ENCODE data around the gene IRX4.

The IRX4 gene

GRCh38 chr5:1857256-1857600 lies 25.5 kb downstream of the IRX4 start:
- Histone ChIP-seq H3K9me3 (ENCODE audit: control insufficient read depth, insufficient read depth, low read length) (no peaks in the 10 kb centered on the region), H3K27ac (ENCODE audit: low read length) (no peak overlapping the region), H3K4me1 (ENCODE audit: control insufficient read depth, insufficient read depth, low read length) (no peaks in the 10 kb centered on the region; the same call in 1 of the 2 replicates), H3K4me3 (ENCODE audit: low read length) (no peak overlapping the region), H3K36me3 (ENCODE audit: control insufficient read depth, insufficient read depth, low read length) (no peaks in the 10 kb centered on the region; the same call in 1 of the 2 replicates), H3K27me3 (ENCODE audit: control insufficient read depth, insufficient read depth, low read length) (peaks cover 2% of the 10 kb centered on the region; the same call in 1 of the 2 replicates)
- no CpG with 5 or more reads among the region's 32 CpGs for WGBS (ENCODE audit: insufficient coverage, insufficient read length)
- DNase-seq (ENCODE audit: low read depth, low spot score) = no peak

- H3K27me3 ChIP-seq (ENCODE audit: control insufficient read depth, insufficient read depth, low read length) = peaks cover 5% of the 10 kb centered on the region; the same call in 1 of the 2 replicates
- WGBS (ENCODE audit: insufficient coverage, insufficient read length) = no CpG with 5 or more reads among the region's 49 CpGs
- H3K27ac ChIP-seq (ENCODE audit: low read length) = no peak overlapping the region
- no peaks in the 10 kb centered on the region; the same call in 1 of the 2 replicates for H3K36me3 ChIP-seq (ENCODE audit: control insufficient read depth, insufficient read depth, low read length)
- H3K4me1 ChIP-seq (ENCODE audit: control insufficient read depth, insufficient read depth, low read length) = peaks cover under 1% of the 10 kb centered on the region
- no peaks in the 10 kb centered on the region for H3K9me3 ChIP-seq (ENCODE audit: control insufficient read depth, insufficient read depth, low read length)
- no peak for DNase-seq (ENCODE audit: low read depth, low spot score)
- H3K4me3 ChIP-seq (ENCODE audit: low read length) = no peak overlapping the region
These were observed 26.0 kb downstream of the IRX4 start for GRCh38 chr5:1856596-1857255.

- no CpG with 5 or more reads among the region's 17 CpGs for WGBS (ENCODE audit: insufficient coverage, insufficient read length)
- Histone ChIP-seq H3K4me3 (ENCODE audit: low read length) (no peak overlapping the region), H3K9me3 (ENCODE audit: control insufficient read depth, insufficient read depth, low read length) (no peaks in the 10 kb centered on the region), H3K27me3 (ENCODE audit: control insufficient read depth, insufficient read depth, low read length) (peaks cover 10% of the 10 kb centered on the region; the same call in 1 of the 2 replicates), H3K4me1 (ENCODE audit: control insufficient read depth, insufficient read depth, low read length) (peaks cover 2% of the 10 kb centered on the region), H3K27ac (ENCODE audit: low read length) (no peak overlapping the region), H3K36me3 (ENCODE audit: control insufficient read depth, insufficient read depth, low read length) (no peaks in the 10 kb centered on the region; the same call in 1 of the 2 replicates)
- no peak for DNase-seq (ENCODE audit: low read depth, low spot score)
These were observed 27.1 kb downstream of the IRX4 start for GRCh38 chr5:1855596-1855995.

GRCh38 chr5:1855075-1855474 lies 27.6 kb downstream of the IRX4 start:
- H3K9me3 ChIP-seq (ENCODE audit: control insufficient read depth, insufficient read depth, low read length) = no peaks in the 10 kb centered on the region
- H3K27me3 ChIP-seq (ENCODE audit: control insufficient read depth, insufficient read depth, low read length) = peaks cover 16% of the 10 kb centered on the region; the same call in 1 of the 2 replicates
- no peak overlapping the region for H3K4me3 ChIP-seq (ENCODE audit: low read length)
- no peak for DNase-seq (ENCODE audit: low read depth, low spot score)
- no CpG with 5 or more reads among the region's 3 CpGs for WGBS (ENCODE audit: insufficient coverage, insufficient read length)
- H3K36me3 ChIP-seq (ENCODE audit: control insufficient read depth, insufficient read depth, low read length) = no peaks in the 10 kb centered on the region; the same call in 1 of the 2 replicates
- peaks cover 4% of the 10 kb centered on the region for H3K4me1 ChIP-seq (ENCODE audit: control insufficient read depth, insufficient read depth, low read length)
- H3K27ac ChIP-seq (ENCODE audit: low read length) = no peak overlapping the region

GRCh38 chr5:1853531-1853930 lies 29.2 kb downstream of the IRX4 start:
- WGBS (ENCODE audit: insufficient coverage, insufficient read length) = no CpG with 5 or more reads among the region's 8 CpGs
- H3K36me3 ChIP-seq (ENCODE audit: control insufficient read depth, insufficient read depth, low read length) = no peaks in the 10 kb centered on the region; the same call in 1 of the 2 replicates
- H3K27me3 ChIP-seq (ENCODE audit: control insufficient read depth, insufficient read depth, low read length) = peaks cover 18% of the 10 kb centered on the region; the same call in 1 of the 2 replicates
- H3K4me1 ChIP-seq (ENCODE audit: control insufficient read depth, insufficient read depth, low read length) = peaks cover 4% of the 10 kb centered on the region
- DNase-seq (ENCODE audit: low read depth, low spot score) = no peak
- H3K9me3 ChIP-seq (ENCODE audit: control insufficient read depth, insufficient read depth, low read length) = no peaks in the 10 kb centered on the region
- H3K27ac ChIP-seq (ENCODE audit: low read length) = no peak overlapping the region
- H3K4me3 ChIP-seq (ENCODE audit: low read length) = no peak overlapping the region

GRCh38 chr5:1852324-1852947 lies 30.3 kb downstream of the IRX4 start:
- H3K27me3 ChIP-seq (ENCODE audit: control insufficient read depth, insufficient read depth, low read length) = peaks cover 18% of the 10 kb centered on the region; the same call in 1 of the 2 replicates
- DNase-seq (ENCODE audit: low read depth, low spot score) = no peak
- H3K9me3 ChIP-seq (ENCODE audit: control insufficient read depth, insufficient read depth, low read length) = no peaks in the 10 kb centered on the region
- no peak overlapping the region for H3K4me3 ChIP-seq (ENCODE audit: low read length)
- H3K27ac ChIP-seq (ENCODE audit: low read length) = no peak overlapping the region
- no CpG with 5 or more reads among the region's 23 CpGs for WGBS (ENCODE audit: insufficient coverage, insufficient read length)
- H3K4me1 ChIP-seq (ENCODE audit: control insufficient read depth, insufficient read depth, low read length) = peaks cover 4% of the 10 kb centered on the region
- H3K36me3 ChIP-seq (ENCODE audit: control insufficient read depth, insufficient read depth, low read length) = no peaks in the 10 kb centered on the region; the same call in 1 of the 2 replicates

- WGBS (ENCODE audit: insufficient coverage, insufficient read length) = no CpG with 5 or more reads among the region's 34 CpGs
- peak overlapping the region; percentile 9; the same call in 1 of the 2 replicates for H3K4me3 ChIP-seq (ENCODE audit: low read length)
- no peaks in the 10 kb centered on the region; the same call in 1 of the 2 replicates for H3K36me3 ChIP-seq (ENCODE audit: control insufficient read depth, insufficient read depth, low read length)
- no peaks in the 10 kb centered on the region for H3K9me3 ChIP-seq (ENCODE audit: control insufficient read depth, insufficient read depth, low read length)
- H3K4me1 ChIP-seq (ENCODE audit: control insufficient read depth, insufficient read depth, low read length) = peaks cover 4% of the 10 kb centered on the region
- no peak for DNase-seq (ENCODE audit: low read depth, low spot score)
- H3K27ac ChIP-seq (ENCODE audit: low read length) = no peak overlapping the region
- peaks cover 18% of the 10 kb centered on the region; the same call in 1 of the 2 replicates for H3K27me3 ChIP-seq (ENCODE audit: control insufficient read depth, insufficient read depth, low read length)
These were observed 31.3 kb downstream of the IRX4 start for GRCh38 chr5:1851290-1851934.

- no CpG with 5 or more reads among the region's 29 CpGs for WGBS (ENCODE audit: insufficient coverage, insufficient read length)
- Histone ChIP-seq H3K4me3 (ENCODE audit: low read length) (no peak overlapping the region; the same call in 1 of the 2 replicates), H3K27ac (ENCODE audit: low read length) (no peak overlapping the region), H3K9me3 (ENCODE audit: control insufficient read depth, insufficient read depth, low read length) (no peaks in the 10 kb centered on the region), H3K4me1 (ENCODE audit: control insufficient read depth, insufficient read depth, low read length) (peaks cover 4% of the 10 kb centered on the region), H3K27me3 (ENCODE audit: control insufficient read depth, insufficient read depth, low read length) (peaks cover 18% of the 10 kb centered on the region; the same call in 1 of the 2 replicates), H3K36me3 (ENCODE audit: control insufficient read depth, insufficient read depth, low read length) (no peaks in the 10 kb centered on the region; the same call in 1 of the 2 replicates)
- no peak for DNase-seq (ENCODE audit: low read depth, low spot score)
These were observed 32.2 kb downstream of the IRX4 start for GRCh38 chr5:1850324-1851154.

GRCh38 chr5:1847611-1848010 lies 35.1 kb downstream of the IRX4 start:
- Histone ChIP-seq H3K27me3 (ENCODE audit: control insufficient read depth, insufficient read depth, low read length) (peaks cover 18% of the 10 kb centered on the region; the same call in 1 of the 2 replicates), H3K36me3 (ENCODE audit: control insufficient read depth, insufficient read depth, low read length) (no peaks in the 10 kb centered on the region), H3K9me3 (ENCODE audit: control insufficient read depth, insufficient read depth, low read length) (no peaks in the 10 kb centered on the region), H3K27ac (ENCODE audit: low read length) (no peak overlapping the region), H3K4me3 (ENCODE audit: low read length) (no peak overlapping the region), H3K4me1 (ENCODE audit: control insufficient read depth, insufficient read depth, low read length) (peaks cover 4% of the 10 kb centered on the region)
- no peak for DNase-seq (ENCODE audit: low read depth, low spot score)
- WGBS (ENCODE audit: insufficient coverage, insufficient read length) = no CpG with 5 or more reads among the region's 9 CpGs

- WGBS (ENCODE audit: insufficient coverage, insufficient read length) = no CpG with 5 or more reads among the region's 10 CpGs
- DNase-seq (ENCODE audit: low read depth, low spot score) = no peak
- peaks cover 4% of the 10 kb centered on the region for H3K4me1 ChIP-seq (ENCODE audit: control insufficient read depth, insufficient read depth, low read length)
- peaks cover 16% of the 10 kb centered on the region; the same call in 1 of the 2 replicates for H3K27me3 ChIP-seq (ENCODE audit: control insufficient read depth, insufficient read depth, low read length)
- H3K36me3 ChIP-seq (ENCODE audit: control insufficient read depth, insufficient read depth, low read length) = no peaks in the 10 kb centered on the region
- H3K27ac ChIP-seq (ENCODE audit: low read length) = no peak overlapping the region
- H3K4me3 ChIP-seq (ENCODE audit: low read length) = no peak overlapping the region
- no peaks in the 10 kb centered on the region for H3K9me3 ChIP-seq (ENCODE audit: control insufficient read depth, insufficient read depth, low read length)
These were observed 35.7 kb downstream of the IRX4 start for GRCh38 chr5:1847056-1847455.

Data from iPS DF 6.9 (cell line).